Right lobe of liver (tissue), 4 donors: ENCODE measurements around the gene PYGM.

ENCODE experiments used
- CTCF ChIP-seq, 4 donors: fragments of 200-600 bp in 3 of 4; fragments of 450-650 bp in 1 of 4; IDR thresholded peaks; one replicate each; pipeline versions ENCODE4 v1.5.1 to v1.8.0; 2016 to 2022; ENCODE audit warnings: antibody characterized with exemption in 4 of 4, mild to moderate bottlenecking in 2 of 4
- POLR2A ChIP-seq: fragments of 450-650 bp; IDR thresholded peaks from one replicate; pipeline ENCODE4 v1.6.1; 2017; ENCODE audit warnings: antibody characterized with exemption, mild to moderate bottlenecking
- donor health status: DM: no; HTN: no; CAD: no.
- donor health status: DM: no; HTN: no; CAD: no.
- donor health status: DM: no; HTN: yes; CAD: no.

GRCh38 chr11:64752175-64752970, 7.4 kb downstream of the PYGM start:
- TF ChIP-seq CTCF (IDR thresholded peaks at IDR 0.05) (no peak), POLR2A (no peak)
